ENCODE measurements around the gene TBC1D10A.
"Not testable (repeated sequence)": the region's sequence is repeated elsewhere in the genome, so short reads cannot be mapped to it uniquely, and the experiment has no call there.

TBC1D10A gene

DNA sequence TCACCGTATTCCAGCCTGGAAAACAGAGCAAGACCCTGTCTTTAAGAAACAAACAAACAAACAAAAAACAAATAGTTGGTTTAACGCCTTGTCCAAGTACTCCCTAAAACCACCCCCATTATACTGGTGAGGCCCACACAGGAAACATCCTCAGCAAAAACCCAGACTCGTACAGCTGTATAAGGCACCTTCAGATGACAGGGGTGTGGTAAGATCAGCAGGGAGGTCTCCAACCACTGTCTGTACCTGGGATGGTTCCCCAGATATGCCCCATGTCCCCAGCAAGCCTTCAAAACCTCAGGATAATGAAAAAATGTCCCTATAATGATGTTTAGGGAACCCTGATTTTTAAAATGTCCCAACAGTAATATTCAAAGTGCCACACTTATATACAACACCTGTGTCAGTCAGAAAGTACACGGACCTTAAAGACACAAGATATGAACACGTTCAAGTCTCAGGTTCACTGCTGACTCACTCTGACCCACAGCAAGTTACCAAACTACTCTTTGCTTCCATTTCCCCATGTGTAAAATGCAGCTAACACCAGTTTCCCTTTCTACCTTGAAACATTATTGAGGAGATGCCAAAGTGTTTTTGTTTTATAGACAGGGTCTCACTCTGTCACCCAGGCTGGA lies 20.6 kb upstream of the TBC1D10A start:
- no peak for DNase-seq (ENCODE audit: low read depth, low spot score)

DNA sequence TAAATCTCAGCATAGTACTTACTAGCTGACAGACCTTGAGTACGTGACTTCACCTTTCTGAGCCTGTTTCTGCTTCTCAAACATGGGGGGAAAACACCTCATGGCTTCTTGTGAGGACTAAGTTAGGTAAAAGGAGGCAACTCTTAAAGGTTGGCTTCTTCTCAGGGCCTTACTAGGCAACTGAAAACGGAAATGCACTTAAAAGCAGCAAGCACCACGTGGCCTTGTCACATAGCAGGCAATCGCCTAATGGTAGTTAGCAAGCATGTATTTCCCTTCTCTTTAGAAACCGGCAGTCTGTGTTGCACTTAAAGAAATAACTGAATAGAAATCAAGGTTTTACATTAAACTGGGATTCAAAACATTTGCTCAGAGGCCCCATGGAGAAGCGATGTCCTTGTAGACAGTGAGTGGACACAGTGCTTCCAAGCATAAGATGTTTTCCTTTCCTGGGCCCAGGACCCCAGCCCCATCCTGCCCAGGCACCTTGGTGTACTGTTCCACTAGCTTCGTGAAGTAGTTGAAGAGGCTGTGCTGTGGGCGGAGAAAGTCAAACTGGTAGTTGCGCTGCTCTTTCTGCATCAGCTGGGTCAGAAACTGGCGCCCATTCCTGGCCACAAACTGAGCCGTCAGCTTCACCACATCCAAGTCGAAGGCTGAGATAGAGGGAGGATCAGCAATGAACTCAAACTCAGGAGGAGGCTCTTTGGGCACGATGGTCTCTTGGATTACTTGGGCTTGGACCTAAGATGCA lies 17.9 kb upstream of the TBC1D10A start:
- DNase-seq (ENCODE audit: low read depth, low spot score) = no peak

DNA sequence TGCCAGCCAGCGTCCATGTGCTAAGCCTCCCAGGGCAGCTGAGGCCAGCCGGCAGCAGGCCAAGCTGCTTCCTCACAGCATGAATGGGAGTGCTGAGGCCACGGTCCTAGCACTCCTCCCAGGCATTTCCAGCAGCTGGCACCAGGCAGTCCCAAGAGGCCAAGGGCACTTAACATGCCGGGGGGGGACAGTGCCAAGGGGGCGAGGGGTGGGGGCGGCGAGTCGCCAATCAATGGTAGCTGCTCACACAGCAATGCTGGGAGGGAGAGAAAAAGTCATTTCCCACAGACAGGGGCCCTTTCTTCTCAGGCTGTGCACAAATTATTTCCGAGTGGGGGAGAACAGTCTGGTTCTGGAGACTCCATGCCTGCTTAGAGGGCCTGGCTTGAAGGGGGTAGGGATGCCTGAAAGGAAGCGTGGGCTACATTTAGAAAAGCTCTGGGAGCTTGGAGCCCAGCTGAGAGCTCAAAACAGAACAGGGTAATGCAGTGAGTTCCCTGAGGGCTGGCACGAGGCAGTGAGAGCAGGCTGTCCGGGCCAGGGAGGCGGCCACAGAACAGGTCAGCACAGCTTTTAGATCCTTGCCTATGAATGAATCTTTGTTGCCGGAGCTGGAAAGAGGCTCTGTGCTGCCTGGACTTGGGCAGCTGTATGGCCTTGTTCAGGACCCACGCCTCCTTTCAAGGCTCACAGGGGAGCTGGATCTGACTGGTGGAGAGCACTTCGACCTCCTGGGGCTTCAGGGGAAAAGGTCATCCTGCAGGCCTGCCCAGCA lies 14.4 kb upstream of the TBC1D10A start:
- DNase-seq (ENCODE audit: low read depth, low spot score) = no peak

DNA sequence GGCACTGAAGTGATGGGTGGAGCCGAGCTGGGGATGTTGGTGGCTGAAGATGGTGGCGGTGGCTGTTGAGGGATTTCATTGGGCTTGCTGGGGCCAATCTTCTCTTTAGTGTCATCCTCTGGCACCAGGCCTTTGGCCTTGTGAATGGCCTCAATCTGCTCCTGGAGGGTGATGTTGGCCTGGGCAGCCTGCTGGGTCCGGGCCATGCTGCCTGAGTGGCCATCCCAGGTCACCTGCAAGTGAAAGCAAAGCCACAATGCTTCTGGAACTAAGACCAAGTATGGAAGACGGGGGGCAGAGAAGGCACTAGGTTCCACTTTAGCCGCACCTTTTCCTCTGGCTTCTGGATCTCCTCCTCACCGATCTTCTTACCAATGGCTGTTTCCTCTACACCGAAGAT lies 12.1 kb upstream of the TBC1D10A start:
- no peak for DNase-seq (ENCODE audit: low read depth, low spot score)

DNA sequence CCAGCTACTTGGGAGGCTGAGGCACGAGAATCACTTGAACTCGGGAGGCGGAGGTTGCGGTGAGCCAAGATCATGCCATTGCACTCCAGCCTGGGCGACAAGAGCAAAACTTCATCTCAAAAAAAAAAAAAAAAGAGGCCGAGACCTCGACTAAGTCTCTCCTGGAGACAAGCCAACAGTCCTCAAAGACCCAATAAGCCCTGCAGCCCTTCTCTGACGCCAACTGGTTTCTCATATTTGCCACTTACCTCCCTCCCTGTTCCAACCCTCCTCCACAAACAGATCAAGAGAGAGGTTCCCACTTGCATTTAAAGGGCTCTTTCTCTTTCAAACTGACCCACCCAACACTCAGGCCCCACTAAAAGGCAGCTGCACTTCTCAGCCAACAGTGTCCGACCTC lies 11.6 kb upstream of the TBC1D10A start:
- DNase-seq (ENCODE audit: low read depth, low spot score) = not testable (repeated sequence)

DNA sequence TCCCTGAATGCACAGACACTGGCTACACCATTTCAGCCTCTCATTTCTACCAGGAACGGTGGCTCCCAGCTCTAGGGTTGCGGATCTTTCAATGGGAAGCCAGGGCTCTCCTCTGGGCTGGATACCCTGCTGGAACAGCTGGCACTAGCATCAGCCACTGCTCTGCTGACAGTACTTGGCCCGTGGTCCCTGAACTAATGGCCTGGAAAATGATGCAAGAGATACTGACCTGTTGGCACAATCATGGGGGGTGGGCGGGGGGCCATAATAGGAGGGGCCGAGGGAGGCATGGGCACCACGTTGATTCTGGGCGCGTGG lies 10.7 kb upstream of the TBC1D10A start:
- DNase-seq (ENCODE audit: low read depth, low spot score) = no peak

DNA sequence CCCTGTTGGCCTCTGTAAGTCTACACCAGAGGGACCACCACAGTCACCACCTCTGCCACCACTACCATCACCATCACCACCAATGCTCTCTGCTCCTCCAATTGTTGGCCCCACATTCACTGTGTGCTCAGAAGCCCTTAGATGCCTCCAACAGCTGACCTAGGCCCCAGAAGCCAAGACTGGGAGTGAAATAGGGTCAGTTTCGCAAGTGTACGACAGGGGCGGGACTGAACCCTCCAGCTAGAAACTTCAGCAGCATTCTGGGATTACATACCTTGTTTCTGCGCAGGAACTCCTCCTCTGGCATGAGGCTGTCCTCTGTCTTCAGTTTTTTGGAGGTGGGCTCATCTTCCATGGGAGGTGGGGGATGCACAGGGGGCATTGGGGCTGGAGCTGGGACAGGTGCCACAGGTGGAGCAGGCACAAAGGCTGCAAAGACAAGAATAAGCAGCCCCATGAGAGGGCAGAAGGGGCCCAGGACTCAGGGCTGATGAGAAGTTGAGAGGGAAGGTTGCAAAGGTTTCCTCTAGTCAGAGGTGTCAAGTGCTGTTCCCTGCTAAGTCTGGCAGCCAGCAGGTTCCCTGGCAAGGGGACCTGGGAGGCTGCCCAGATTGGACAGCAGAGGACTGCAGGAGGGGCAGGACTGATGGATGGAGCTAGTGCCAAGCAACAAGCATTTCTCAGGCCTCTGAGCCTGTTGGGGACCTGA lies 10.2 kb upstream of the TBC1D10A start:
- DNase-seq (ENCODE audit: low read depth, low spot score) = no peak

DNA sequence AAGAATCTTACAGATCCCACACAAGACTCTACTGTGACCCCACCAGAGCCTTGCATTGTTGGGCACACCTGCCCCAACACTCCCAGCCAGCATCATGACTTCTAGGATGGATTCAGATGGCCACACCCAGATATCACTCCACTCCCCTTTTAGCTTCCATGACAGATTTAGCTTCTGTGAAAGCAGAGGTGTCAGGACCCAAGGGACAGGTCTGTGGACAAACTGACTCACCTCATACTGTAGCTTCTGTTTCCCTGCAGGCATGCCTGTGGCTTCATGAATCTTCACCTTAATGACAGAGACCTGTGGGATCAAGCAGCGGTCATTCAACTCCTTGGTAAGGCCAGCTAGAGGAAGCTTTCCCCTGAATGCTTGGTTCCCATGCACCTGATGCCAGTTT lies 8.5 kb upstream of the TBC1D10A start:
- DNase-seq (ENCODE audit: low read depth, low spot score) = no peak

DNA sequence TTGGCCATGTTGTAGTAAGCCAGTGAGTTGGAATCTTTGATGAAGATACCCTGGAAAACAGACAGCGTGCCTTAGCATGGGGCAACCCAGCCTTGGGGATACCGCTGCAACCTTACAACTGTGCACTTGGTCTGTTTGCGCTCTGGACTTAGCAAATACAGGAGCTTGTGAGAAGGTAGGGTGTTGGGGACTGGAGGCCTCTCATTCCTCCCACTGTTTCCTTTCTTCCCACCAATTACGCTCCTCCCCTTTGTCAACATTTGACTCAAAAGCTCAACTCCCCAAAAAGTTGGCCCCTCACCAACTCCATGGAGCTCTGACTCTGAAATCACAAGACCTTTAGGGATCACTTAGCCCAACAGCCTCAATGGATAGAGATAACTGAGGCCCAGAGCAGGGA lies 7.9 kb upstream of the TBC1D10A start:
- DNase-seq (ENCODE audit: low read depth, low spot score) = no peak

DNA sequence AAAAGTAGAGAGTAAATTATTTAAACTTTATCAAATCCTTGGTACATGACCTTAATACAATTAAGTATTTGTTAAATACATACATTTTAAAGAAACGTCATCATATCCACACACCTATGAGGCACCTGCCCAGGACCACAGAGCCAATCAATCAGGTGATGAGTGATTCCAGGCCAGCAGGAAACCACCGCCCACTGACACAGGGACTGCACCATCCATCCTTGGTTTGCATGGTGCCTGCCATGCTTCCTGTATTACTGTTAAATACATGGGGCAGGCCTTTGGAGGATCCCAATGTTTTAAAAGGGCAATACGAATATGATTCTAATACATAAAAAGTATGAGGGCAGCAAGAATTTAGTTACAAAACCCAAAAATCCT lies 7.0 kb upstream of the TBC1D10A start:
- no peak for DNase-seq (ENCODE audit: low read depth, low spot score)

DNA sequence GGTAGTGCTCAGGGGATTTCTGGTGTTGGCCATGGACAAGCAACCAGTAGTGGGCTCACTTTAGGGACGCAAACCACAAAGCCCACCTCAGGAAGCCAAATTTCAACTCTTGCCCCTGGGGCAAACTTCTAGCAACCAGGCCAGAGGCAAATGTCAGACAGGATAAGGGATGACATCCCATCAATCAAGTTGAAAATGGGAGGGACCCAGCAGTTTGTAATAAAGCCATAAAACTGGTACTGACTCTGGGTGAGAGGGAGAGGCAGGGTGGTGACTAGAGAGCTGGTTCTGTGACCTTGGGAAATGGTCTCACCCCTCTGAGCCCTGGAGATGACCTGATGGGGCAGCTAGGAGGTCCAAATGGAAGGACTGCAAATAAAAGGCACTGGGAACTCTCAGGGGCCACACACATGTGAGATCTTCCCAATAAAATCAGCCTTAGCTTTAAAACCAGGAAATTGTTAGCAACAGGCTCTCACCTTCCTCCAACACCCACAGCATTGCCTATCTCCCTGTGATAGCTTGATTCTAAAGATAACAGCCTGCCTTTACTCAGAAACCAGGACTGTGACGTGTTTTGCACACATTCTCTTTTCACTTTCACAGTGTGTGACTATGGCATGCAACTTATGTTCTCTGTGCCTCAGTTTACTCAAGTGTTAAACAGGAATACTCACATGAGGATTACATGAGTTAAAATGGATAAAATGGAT lies 6.4 kb upstream of the TBC1D10A start:
- DNase-seq (ENCODE audit: low read depth, low spot score) = no peak

DNA sequence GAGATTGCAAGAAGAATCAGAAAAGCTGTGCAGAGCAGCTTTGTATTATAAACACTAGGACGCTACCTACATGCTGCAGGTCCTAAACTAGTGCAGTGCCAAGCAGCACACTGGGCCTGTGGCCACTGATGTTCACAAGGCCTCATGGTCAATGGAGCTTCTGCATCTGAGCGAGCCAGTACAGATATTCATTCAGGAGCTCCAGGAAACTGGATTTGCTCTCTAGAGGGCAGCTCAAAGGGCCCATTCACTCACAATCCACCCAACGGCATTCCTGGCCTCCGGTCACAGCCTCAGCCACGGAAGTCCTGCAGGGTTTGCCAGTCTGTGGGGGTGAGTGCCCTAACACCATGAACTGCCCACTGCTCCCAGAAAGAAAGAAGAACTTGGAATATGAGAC lies 5.8 kb upstream of the TBC1D10A start:
- DNase-seq (ENCODE audit: low read depth, low spot score) = no peak

DNA sequence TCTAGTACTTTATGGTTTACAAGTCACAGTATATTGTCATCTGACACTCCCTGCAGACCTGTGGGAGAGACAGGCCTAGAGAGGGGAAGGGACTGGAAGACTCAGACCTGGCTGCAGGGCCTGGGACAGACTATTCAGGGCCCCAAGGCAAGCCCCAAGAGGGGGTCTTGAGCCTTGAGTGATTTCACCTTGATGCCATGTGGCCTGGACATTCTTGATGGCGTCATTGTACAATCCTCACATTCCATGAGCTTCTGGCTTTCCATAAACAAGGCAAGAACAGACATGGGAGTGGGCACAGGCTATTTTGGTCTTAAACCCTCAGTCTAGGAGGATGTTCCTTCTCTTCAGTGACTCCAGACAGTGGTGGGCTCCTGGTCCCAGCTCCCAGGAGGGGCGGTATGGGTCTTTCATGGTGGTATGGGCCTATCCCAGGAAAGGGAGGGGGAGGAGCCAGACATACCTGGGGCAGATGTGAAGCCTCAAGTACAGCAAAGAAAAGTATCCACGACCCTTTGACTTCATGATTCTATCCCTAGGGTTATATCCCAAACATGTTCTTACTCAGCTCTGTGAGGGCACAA lies 1.8 kb upstream of the TBC1D10A start:
- DNase-seq (ENCODE audit: low read depth, low spot score) = no peak

DNA sequence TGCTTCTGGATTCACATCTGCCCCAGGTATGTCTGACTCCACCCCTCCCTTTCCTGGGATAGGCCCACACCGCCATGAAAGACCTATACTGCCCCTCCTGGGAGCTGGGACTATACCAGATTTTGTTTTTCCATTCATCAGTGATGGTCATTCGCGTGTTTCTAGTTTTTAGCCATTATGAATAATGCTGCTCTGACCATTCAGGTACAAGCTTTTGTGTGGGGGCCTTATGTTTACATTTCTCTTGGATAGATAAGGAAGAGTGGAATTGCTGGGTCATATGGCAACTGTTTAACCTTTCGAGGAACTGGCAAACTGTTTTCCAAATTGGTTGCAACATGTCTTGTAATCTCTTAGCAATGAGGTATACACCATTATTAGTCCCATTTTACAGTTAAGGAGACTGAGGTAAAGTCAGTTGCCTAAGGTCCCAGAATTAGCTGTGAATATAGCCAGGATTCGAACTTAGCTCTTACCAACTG lies 1.2 kb upstream of the TBC1D10A start:
- no peak for DNase-seq (ENCODE audit: low read depth, low spot score)

DNA sequence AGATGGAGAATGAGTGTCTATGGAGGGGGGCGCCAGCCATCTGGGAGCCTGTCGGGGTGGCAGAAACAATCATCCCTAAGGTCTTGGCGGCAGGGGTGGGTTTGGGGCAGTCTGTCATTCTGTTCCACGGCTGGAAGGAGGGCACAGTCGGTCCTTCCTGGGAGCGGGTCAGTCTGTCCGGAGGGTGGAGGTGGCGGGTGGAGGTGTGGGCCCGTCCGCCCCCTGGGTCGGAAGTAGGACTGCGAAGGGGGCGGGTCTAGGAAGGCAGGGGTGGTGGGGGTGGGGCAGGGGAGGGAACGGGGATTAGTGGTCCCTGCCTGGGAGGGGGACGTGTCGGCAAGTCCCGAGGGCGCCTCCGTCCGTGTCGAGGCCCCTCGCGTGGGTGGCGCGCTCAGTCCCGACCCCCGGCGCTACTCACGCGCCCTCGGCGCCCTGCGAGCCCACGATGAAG lies 461 bp downstream of the TBC1D10A start:
- no peak for DNase-seq (ENCODE audit: low read depth, low spot score)

DNA sequence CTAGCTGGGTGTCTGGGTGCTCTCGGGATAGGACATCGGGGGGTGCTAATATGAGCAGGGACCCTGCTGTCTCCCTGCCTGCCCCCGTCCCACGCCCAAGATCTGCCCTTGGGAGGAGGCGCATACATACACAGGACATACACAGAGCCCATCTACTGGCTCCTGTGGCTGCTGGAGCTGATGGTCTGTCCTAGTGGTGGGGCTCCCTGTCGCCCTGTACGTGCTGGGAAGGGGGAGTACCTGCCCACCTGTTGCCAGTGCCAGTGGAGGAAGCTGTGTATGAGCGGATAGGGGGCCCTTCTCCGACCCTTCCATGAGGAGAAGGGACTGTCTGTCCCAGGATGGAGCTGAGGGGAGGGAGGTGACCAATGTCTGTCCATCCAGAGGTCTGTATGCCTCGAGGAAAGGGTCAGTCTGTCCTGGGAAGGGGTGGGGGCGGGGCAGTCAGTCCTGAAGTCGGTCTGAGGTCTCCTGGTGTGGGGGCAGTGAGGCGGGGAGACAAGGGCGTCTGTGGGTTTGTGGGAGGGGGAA lies 952 bp downstream of the TBC1D10A start:
- no peak for DNase-seq (ENCODE audit: low read depth, low spot score)

DNA sequence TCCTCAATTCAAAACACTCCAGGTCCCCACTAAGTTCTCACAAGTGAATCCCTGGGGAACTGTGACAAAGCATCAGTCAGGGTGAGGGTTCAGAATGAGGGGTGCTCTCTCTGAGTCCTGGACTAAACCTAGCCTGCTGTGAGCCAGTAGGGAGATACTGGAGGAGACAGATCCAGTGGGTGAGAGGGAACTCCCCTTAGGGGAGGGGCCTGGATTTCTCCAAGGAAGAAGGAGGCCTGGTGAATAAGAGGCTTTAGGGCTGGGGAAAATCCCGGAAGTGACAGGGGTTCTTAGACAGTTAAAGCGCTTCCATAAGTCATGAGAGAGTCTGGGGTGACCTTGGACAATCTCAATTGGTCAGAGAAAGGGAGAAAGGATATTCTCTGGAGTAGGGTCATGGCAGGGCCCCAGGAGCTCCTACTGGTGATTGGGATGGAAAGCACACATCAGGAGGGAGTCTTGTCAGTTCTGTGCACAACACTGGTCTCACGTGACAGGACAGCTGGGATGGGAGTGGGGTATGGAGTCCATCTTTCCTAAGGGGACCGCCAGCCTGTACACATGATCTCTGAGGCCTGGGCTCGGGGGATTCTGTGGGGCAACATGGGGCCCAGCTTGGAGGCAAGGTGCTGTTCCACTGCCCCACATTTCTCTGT lies 1.5 kb downstream of the TBC1D10A start:
- no peak for DNase-seq (ENCODE audit: low read depth, low spot score)

DNA sequence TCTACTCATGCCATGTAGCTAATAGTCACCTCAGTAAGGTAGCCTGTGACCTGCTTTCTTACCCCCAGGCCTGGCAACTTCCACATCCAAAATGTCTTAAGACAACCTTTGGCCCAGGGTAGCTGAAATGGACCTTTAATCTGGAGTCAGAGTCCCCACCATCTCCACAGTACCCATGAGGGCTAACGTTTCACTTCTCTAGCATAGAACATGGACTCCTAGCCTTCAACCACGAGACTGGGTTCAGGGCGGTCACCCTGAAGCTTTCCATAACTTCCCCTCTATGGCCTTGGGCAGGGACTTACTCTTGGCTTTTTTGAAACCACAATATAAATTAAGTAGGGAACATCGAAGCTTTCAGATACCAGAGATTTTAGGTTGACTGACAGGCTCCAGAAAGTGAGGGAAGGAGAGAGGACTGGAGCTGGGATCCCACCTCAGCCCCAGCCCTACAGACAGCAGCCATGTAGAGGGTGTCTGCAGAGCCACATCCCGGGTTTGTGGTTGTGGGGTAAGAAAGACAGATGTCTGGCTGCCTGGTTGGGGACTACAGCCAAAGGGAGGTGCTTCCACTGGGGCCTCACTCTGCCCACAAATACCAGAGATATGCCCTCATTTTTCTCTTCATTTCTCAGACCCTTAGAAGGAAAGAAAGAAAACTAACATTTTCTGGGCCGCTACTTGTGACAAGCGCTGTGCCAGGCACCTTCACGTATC lies 2.6 kb downstream of the TBC1D10A start:
- DNase-seq (ENCODE audit: low read depth, low spot score) = no peak

DNA sequence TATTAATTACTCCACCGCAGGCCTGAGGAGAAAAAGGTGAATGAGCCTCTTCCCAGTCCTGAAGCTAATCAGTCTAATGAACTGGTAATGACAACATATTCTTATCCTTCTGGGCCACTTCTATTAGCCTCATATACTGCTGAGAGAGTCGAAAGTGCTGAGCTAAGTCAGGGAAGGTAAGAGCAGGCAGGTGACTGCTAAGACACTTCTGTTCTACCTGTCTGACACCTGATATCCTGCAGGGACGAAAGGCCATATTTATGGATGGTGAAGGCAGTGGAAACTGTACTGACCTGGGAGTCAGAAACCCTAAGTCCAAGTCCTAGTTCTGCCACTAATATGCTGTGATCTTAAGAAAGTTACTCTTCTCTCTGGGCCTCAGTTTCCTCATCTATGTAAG lies 3.5 kb downstream of the TBC1D10A start:
- no peak for DNase-seq (ENCODE audit: low read depth, low spot score)

DNA sequence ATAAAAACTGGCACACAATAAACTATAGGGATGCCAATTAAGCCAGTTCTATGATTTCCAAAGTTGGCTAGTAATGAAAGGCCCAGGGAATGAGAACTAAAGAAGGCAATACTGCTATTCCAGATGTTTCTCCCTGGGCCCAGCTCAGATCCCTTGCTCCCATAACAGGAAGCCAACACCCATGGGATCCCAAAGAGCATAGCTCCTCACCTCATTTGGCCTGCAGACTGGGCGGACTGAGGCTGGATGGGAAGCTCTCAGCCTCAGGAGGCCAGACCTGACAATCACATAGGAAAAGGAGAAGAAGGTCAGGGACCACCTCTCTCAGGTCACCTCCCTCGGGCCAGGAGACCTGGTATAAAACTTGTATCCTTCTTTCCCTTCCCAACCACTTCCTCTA lies 5.3 kb downstream of the TBC1D10A start:
- no peak for DNase-seq (ENCODE audit: low read depth, low spot score)
